ENCODE data around the gene CHCHD6. TPM values are rescaled to one million over a fixed set of nuclear protein-coding genes. Genes with fewer than 3 reads are reported as not detected.

The CHCHD6 gene
- total RNA-seq, 1 experiment from 2014 or later = 40.9 TPM

DNA sequence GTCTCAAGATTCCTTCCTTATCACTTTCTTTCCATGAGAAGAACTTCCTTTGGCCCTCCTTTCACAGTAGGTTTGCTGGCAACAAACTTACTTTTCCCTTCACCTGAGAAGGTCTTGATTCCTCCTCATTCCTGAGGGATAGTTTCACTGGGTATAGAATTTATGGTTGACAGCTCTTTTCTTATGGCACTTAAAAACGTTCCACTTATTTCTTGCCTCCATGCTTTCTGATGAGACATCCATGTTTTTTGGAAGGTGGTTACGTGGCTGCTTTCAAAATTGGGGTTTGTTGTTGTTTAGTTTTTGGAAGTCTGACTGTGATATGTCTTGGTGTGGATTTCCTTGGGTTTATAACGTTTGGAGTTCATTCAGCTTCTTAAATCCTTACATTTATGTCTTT lies 270.7 kb downstream of the CHCHD6 start:
- DNase-seq = no peak
- H3K4me3 ChIP-seq = no peak overlapping the region
- H3K9me3 ChIP-seq = peaks cover 19% of the 10 kb centered on the region
- H3K36me3 ChIP-seq = no peaks in the 10 kb centered on the region
- no peaks in the 10 kb centered on the region; the same call in 1 of the 2 replicates for H3K27me3 ChIP-seq

DNA sequence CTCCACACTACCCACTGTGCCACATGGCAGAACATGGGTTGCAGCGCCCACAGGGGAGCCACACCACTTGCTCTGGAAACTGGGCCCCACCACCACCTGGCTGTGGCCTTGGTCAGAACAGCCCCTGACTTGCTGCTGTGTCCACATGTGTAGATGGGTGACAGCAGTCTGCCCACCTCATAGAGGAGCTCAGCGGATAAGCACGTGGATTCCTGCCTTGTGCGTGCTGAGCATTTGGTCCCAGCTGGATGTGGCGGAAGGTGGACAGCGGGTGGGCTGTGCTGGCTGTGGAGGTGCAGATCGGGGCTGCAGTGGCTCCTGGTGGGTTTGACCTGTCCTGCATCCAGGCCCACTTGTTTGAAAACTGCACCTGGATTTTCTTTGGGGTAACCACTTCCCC lies 272.9 kb downstream of the CHCHD6 start:
- Histone ChIP-seq H3K9me3 (peaks cover 19% of the 10 kb centered on the region), H3K36me3 (no peaks in the 10 kb centered on the region), H3K4me3 (no peak overlapping the region), H3K27me3 (no peaks in the 10 kb centered on the region; the same call in 1 of the 2 replicates)
- DNase-seq = no peak

DNA sequence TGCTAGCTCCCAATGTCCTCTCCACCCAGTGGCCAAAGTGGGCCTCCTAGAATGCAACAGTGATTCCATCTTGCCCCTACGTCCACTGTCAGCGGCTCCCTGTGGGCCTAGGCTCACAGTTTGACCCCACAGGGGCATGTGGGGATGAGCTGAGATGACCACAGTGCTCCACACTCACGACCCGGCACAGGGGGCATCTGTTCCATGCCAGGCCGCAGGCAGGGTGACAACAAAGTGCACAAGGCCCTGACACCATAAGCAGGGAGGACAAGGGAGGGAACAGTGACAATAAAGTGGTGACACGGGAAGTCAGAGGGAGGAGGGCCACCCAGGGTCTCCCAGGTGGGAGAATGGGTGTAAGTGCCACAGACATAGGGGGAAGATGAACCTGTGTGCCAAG lies 273.8 kb downstream of the CHCHD6 start:
- H3K27me3 ChIP-seq = no peaks in the 10 kb centered on the region; the same call in 1 of the 2 replicates
- DNase-seq = no peak
- H3K36me3 ChIP-seq = no peaks in the 10 kb centered on the region
- H3K4me3 ChIP-seq = no peak overlapping the region
- peaks cover 19% of the 10 kb centered on the region for H3K9me3 ChIP-seq

DNA sequence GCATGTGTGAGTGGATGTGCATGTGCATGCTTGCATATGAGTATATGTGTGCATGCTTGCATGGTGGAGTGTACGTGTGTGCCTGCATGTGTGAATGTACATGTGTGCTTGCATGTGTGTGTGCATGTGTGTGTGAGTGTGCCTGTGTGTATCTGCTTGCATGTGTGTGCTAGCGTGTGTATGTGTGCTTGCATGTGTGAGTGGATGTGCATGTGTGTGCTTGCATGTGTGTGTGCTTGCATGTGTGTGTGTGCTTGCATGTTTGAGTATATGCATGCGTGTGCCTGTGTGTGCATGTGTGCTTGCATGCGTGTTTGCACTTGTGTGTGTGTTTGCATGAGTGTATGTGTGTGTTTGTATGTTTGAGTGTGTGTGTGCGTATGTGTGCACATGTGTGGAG lies 274.3 kb downstream of the CHCHD6 start:
- Histone ChIP-seq H3K36me3 (no peaks in the 10 kb centered on the region), H3K27me3 (no peaks in the 10 kb centered on the region; the same call in 1 of the 2 replicates), H3K9me3 (peaks cover 19% of the 10 kb centered on the region), H3K4me3 (no peak overlapping the region)
- no peak for DNase-seq

DNA sequence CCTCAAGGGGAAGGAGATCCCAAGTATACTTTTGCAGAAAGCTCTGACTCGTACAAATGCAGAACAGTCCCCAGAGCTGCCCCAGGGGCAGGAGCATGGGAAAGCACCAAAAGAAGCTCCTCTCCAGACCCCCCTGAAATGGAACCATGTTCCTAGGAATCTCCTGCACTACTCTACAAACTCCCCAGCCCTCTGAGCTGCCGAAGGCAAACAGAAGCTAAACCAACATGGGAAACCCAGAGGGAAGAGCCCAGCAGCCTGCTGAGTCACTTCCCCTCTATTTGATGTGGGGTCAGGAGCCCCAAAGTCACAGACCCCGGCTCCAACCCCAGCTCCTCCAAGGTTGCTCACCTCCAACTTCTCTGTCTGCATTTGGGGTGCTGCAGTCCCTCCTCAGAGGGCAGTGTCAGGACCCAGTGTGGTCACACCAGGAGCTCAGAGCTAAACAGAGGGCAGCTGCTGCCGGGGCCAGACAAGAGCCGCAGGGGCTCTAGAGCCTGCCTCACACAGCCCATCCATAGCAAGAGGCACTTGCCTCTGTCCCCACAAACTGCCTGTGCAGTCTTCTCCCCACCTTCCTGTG lies 275.1 kb downstream of the CHCHD6 start:
- Histone ChIP-seq H3K36me3 (no peaks in the 10 kb centered on the region), H3K9me3 (peaks cover 16% of the 10 kb centered on the region), H3K4me3 (no peak overlapping the region), H3K27me3 (no peaks in the 10 kb centered on the region; the same call in 1 of the 2 replicates)
- DNase-seq = no peak

DNA sequence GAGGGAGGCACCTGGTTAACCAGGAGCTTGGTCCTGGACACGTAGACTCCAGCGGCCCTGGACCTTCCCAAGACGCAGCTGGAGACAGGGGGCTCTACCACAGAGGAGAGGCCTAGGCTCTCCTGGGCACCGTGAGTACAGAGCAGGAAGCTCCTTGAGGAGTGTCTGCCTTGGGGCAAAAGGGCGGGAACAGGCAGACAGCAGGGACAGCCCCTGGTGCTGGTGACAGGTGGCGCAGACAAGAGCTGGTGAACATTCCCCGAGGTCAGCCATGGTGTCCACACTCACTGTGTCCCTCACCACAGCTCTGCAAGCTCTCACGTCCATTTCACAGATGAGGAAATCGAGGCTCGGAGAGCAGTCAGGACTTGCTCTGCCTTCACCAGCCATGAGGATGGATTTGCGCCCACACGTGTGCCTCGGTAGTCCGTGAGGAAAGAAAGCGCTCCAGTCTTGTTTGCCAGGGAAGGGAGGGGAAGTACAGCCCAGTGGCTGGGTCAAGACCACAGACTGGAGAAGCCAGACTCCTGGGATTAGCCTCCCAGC lies 276.3 kb downstream of the CHCHD6 start:
- H3K36me3 ChIP-seq = peaks cover 3% of the 10 kb centered on the region; the same call in 1 of the 2 replicates
- H3K4me3 ChIP-seq = no peak overlapping the region
- DNase-seq = no peak
- peaks cover 4% of the 10 kb centered on the region for H3K9me3 ChIP-seq
- H3K27me3 ChIP-seq = no peaks in the 10 kb centered on the region; the same call in 1 of the 2 replicates

DNA sequence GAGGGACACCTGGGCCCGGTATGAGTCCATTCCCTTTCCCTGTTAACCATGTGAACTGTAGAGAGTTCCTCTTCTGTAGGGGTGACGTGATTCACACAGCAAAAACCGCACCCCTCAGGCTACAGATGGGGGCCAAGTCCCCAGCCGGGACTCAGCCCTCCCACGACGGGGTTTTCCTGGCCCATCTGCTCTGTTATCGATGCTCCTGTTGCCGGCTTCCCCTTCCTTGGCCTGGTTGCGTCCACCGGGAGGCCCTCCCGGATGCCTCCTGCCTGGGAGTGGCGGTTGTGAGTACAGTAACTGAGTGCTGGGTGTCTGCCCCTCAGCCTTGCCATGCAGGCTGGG lies 278.1 kb downstream of the CHCHD6 start:
- Histone ChIP-seq H3K4me3 (peak overlapping the region; percentile 55), H3K27me3 (no peaks in the 10 kb centered on the region; the same call in 1 of the 2 replicates), H3K9me3 (no peaks in the 10 kb centered on the region), H3K36me3 (peaks cover 3% of the 10 kb centered on the region; the same call in 1 of the 2 replicates)
- no peak for DNase-seq

DNA sequence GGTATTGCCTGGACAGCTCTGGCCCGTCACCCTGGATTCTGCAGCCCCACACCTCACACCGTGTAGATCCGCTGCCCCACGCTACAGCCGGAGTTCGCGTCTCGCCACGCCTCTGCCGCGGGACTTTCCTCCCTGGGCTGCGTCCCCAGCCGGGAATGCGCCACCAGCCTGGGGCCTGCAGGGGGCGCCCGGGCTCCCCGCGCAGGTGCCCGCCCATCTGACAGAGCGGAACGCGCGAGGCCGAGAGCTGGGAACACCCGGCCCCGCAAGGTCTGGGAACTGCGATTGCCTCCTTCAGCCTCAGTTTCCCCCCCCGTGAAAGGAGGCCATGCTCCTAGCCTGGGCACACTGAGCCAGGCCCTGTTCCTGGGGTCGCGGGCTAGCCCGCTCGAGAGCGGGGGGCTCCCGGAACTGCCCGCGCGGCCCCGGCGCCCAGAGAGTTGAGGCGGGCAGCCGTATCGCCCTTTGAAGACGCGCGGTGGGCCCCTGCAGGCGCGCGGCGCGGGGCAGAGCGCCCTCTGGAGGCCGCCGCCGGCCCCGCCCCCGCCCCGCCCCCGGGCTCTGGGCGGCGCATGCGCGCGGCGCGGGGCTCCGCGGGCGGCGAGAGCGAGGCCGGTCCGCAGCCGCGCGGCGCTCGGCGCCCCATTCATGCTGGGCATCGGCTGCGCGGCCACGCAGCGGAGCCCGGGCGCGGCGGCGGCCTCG lies 278.6 kb downstream of the CHCHD6 start, which contains the start of gene PLXNA1:
PLXNA1 (plus strand) TSS at position 645 of the 705 bp plus-strand sequence. CDS start 5,479 bp downstream, outside the sequence.
- DNase-seq = peak; percentile 78
- H3K9me3 ChIP-seq = no peaks in the 10 kb centered on the region
- H3K4me3 ChIP-seq = peak within 1 kb of the TSS; percentile 87
- H3K27me3 ChIP-seq = no peaks in the 10 kb centered on the region; the same call in 1 of the 2 replicates
- H3K36me3 ChIP-seq = peaks cover 3% of the 10 kb centered on the region; the same call in 1 of the 2 replicates

DNA sequence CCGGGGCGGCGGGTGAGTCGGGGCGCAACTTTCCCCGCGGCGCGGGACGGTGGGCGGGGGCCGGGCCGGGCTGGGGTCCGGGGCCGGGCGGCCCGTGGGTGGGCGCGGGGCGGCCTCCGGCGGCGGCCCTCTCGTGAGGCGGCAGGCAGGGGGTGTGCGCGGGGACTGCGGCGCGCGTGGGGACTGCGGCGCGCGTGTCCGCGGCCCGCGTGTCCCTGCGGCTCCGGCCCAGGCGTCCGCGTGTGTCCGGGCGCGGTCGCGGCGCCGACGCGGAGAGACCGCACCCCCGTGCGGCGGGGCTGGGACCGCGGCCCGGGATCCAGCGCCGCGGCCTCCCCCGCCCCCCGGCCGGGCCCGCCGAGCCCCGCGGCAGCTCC lies 279.2 kb downstream of the CHCHD6 start:
- Histone ChIP-seq H3K4me3 (peak overlapping the region; percentile 87), H3K27me3 (no peaks in the 10 kb centered on the region; the same call in 1 of the 2 replicates), H3K36me3 (peaks cover 3% of the 10 kb centered on the region; the same call in 1 of the 2 replicates), H3K9me3 (no peaks in the 10 kb centered on the region)
- no peak for DNase-seq

DNA sequence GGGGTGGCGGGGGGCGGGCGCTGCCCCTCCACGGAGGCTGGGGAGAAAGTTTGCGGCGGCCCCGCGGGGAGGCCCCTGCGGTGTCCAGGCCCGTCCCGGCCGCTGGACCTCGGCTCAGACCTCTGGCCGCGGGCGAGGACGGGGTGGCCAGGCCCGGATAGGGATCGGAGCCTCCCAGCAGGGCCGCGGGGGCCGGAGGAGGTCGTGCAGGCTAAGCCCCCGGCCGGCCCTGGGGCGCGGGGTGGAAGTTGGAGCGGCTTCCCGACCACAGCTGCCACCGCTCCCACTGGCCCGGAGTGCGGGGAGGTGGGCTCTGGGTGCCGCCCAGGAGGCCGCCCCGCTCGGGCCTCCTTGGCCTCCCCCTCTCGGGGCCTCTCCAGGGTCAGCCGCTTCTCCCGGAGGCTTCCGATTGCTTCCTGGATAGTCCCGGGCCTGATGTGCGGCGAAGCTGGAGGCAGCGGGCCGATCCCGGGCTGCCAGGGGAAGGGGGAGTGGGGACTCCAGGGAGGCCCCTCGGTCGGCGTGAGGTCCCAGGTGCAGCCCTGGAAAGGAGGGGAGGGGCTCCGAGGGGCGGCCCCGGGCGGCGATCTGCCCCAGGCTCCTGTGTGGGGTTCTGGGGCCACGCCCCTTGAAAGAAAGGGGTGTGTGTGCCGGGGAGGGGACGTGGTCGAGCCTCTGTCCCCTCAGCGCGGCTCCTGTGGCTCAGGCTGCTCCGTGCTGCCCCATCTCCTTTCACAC lies 279.8 kb downstream of the CHCHD6 start:
- Histone ChIP-seq H3K36me3 (peaks cover 4% of the 10 kb centered on the region; the same call in 1 of the 2 replicates), H3K27me3 (no peaks in the 10 kb centered on the region), H3K9me3 (no peaks in the 10 kb centered on the region), H3K4me3 (peak overlapping the region; percentile 87)
- DNase-seq = peak; percentile 55

DNA sequence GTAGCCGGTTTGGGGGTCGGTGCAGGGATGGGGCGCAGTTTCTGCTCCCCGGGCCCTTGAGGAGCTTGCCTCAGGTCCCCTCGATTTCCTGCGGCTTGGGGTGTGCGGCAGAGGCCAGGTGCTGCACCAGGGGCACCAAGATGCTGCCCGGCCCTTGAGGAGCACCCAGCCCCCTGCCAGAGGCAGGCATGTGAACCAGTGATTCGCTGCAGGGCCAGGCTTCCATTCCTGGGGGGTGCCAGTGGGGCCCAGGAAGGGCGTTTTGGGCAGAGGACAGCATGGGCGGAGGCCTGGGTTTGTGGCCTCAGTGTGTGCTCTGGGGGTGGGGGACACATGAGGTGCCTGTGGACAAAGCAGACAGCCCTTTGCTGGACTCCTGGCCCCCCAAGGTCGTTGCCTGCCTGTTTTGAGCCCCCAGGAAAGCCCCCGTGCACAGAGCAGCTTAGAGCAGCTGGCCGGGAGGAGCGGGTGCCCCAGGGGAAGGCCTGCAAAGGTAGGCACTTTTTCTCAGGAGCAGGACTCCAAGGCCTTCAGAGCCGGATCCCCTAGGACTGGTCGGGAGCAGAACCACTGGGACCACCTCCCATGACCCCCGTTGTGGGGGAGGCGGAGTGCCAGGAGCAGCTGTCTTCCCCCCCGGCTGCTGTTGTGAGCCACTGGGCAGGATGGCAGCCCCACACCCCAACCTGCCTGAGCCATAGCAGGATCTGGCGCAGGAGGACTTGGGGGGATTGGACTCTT lies 280.5 kb downstream of the CHCHD6 start:
- no peak for DNase-seq
- H3K27me3 ChIP-seq = no peaks in the 10 kb centered on the region

DNA sequence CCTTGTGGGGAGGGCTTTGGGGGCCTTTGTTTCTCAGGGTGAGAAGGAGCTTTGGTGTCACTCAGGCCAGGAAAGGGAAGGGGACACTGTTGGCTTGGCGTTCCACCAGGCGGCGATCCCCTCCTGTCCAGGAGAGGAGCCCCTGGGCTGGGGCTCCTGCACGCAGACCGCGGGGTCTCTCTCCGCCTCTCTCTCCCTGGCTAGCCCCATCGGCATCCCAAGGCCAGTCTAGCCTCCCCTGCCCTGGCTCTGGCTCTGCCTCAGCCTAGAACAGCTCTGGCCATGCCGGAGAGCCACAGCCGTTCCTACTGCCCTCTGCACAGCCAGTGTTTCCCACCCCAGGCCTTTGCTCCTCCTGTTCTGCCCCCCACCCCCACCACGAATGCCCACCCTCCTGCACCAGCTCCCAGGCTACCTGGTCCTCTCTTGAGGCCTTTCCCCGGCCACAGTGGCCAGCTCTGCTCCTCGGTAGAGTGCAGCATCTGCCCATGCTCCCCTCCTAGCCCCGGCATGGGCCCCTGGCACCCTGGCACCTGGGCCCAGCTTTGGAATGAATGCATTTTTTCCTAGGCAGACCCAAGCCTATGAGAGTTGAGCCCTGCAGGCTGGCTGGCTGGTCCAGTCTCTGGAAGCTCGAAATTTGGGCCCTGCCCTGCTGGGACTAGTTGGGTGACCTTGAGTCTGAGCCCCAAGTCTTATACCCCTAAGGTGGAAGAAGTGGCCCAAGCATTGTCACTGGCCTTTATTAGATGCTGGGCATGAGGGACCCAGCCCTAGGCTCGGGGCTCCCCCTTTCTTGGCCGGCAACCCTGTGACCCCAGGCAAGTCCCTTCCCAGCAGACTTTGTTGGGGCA lies 281.3 kb downstream of the CHCHD6 start:
- Histone ChIP-seq H3K4me3 (peak overlapping the region; percentile 87), H3K36me3 (peaks cover 18% of the 10 kb centered on the region), H3K9me3 (no peaks in the 10 kb centered on the region), H3K27me3 (no peaks in the 10 kb centered on the region)
- DNase-seq = no peak

More for the DNA sequence above, 280.5 kb downstream of the CHCHD6 start:
- Histone ChIP-seq H3K4me3 (peak overlapping the region; percentile 87), H3K9me3 (no peaks in the 10 kb centered on the region), H3K36me3 (peaks cover 10% of the 10 kb centered on the region)

DNA sequence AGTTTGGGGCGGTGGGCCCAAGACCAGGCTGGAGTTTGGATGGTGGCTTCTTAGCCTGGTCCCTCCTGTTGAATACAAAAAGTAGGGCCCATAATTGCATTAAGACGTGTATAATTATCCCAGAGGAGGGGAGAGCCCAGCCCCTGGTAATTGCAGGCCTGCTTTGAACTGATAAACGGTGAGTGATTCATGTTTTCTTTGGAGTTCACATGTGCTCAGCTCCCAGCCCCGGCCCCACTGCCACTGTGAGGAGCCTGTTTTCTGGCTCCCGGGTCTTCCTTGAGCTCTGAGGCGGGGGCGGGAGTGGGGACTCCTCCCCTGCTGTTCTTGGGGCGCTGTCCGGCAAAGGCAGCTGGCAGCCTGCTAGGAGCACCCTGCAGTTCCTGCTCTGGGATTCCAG lies 282.0 kb downstream of the CHCHD6 start:
- no peaks in the 10 kb centered on the region for H3K27me3 ChIP-seq
- peak; percentile 64 for DNase-seq
- no peaks in the 10 kb centered on the region for H3K9me3 ChIP-seq
- H3K4me3 ChIP-seq = peak overlapping the region; percentile 87
- H3K36me3 ChIP-seq = peaks cover 21% of the 10 kb centered on the region

DNA sequence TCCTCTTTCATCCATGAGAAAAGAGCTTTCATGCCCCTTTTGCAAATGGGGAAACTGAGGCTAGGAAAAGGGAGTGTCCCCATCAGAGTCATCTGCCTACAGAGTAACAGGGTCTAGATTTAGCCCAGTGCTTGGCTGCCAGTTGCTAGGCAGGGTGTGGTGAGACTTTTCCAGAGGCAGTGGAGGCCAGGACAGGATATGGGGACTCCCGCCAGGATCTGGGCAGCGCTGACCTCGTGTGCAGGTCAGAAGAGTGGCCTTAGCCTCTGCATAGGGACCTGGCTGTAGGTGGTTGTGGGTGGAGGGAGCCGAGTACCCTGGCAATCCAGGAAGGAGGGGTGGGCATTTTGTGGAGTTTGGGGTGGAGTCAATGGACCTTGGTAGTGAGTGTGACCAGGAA lies 283.1 kb downstream of the CHCHD6 start:
- no peaks in the 10 kb centered on the region for H3K27me3 ChIP-seq
- no peak overlapping the region for H3K4me3 ChIP-seq
- no peaks in the 10 kb centered on the region for H3K9me3 ChIP-seq
- no peak for DNase-seq
- peaks cover 25% of the 10 kb centered on the region for H3K36me3 ChIP-seq

DNA sequence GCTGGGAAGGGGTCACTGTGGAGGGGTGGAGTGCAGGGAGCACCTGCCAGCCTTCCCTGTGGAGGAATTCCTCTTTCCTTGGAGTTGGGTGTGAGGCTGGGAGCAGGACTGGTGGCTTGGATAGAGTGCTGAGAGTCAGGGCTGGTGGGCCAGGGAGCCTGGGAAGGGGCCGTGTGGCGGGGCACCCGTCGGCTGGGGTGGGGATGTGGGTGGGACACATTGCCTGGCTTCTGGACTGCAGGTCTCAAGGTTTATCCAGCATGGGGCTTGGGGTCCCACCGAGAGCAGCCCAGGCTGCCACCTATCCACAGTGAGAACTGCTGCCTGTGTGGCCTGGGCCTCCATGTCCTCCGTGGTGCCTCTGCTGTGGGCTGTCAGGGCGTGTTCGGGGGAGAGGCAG lies 283.6 kb downstream of the CHCHD6 start:
- H3K4me3 ChIP-seq = no peak overlapping the region
- peaks cover 25% of the 10 kb centered on the region for H3K36me3 ChIP-seq
- no peaks in the 10 kb centered on the region for H3K9me3 ChIP-seq
- no peaks in the 10 kb centered on the region for H3K27me3 ChIP-seq
- no peak for DNase-seq
